EH (cell line): ENCODE results near the gene TXNRD1.
A peak's percentile ranks its signal among the peaks of the same experiment; 100 is the strongest.
"Not testable (repeated sequence)": the region's sequence is repeated elsewhere in the genome, so short reads cannot be mapped to it uniquely, and the experiment has no call there.

Experiments
- DNase-seq: peaks from one replicate; pipeline ENCODE4 v3.0.0-alpha.2; 2015; ENCODE audit warnings: low read depth

TXNRD1 gene

DNA sequence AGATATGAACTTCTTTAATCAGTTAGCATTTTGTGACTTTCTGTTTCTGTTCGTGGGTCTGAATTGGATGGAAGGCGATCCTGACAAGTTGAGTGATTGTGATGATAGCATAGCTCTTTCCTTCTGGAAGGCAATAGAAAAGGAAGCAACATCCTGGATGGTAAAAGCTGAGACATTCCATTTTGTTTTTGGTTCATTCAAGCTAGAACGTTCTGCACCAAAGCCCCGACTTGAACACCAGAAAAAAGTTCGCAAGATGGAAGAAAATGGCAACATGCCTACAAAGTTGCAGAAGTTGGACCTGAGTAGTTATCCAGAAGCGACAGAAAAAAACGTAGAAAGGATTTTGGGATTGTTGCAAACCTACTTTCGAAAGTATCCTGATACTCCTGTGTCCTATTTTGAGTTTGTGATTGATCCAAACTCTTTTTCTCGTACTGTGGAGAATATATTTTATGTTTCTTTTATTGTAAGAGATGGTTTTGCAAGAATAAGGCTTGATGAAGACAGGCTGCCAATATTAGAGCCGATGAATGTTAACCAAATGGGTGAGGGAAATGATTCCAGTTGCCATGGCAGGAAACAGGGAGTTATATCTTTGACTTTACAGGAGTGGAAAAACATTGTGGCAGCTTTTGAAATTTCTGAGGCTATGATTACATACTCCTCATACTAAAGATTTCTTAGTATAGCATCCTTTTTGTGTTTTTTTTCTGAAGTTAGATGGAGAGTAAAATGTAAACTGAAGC, 88.9 kb downstream of the TXNRD1 start:
- DNase-seq: peak; percentile 69

DNA sequence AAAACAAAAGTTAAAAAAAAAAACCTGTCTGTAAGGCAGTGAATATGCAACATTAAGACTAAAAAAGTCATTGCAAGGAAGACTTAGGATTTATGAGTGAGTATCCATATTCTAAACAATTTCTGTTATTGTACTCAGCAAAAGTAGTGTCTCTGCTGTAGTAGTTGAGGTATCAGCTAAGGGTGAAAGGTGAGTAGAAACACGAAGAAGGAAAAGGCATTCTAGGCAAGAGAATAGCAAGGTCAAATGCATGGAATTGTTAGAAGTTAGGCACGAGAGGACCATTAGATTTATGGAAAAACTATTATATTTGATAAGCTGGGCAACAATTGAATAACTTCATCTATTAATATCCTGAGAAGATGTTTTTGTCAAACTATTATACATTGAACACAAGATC, 89.8 kb downstream of the TXNRD1 start:
- DNase-seq: no peak

DNA sequence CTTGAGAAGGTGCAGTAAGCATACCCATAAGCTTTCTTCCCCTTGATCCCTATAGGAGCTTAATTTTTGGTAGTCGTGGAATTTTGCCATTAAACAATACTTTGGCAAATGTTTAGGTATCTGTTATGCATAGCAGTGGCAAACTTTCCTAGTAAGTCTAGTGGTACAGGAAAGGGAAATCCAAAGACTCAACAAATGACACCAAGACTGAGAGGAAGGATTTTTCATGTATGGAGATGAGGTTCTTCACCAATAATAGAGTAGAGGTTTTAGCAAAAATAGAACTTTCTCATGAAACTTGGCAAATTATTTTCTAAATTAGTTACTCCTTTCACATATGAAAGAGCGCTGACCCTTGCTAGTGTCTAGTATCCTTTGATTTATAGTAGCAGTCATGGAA, 90.8 kb downstream of the TXNRD1 start:
- no peak for DNase-seq

DNA sequence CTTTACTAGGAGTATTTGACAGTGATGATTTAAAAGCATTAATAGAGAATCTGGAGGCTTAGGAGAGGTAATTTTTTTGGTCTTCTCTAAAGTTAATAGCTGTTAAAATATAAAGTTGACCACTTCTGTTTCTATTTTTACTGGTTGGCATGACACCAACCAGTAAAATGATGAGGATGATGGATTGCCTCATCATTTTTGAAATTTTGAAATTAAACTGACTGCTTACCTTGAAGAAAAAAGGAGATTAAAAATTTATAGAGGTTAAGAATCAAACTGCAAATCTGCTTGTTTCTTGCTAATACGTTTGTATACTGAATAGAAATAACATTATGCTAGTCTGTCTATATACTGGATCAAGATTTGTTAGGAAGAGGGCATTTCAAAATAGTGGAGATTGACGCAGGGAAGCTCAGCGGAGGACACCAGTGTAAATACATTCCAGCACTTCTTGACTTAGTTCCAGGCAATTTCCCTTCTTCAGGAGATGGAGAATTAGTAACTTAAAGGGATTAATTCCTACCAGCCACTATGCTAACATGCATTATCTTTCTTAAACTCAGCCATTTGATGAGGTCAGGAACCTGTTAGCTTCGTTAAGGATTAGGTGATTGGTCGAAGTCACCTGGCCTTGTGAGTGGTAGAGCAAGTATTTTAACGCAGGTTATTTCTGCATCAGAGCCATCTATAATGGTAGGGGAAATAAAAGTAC, 91.5 kb downstream of the TXNRD1 start:
- no peak for DNase-seq

DNA sequence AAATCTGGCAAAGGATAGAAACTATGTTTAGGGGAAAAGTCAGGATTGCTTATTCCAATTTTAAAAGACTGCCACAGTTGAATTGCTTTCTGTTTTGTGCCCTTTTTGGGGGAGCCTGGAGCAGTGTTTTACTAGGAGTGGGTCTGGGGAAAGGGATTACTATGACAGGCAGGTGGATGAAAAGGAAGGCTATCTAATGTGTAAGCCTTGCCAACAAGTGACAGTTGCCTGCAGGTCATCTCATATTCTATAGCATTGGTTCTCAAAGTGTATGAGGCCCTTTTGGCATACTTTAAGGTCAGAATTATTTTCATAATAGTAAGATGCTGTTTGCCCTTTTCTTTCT, 92.0 kb downstream of the TXNRD1 start:
- DNase-seq: no peak

DNA sequence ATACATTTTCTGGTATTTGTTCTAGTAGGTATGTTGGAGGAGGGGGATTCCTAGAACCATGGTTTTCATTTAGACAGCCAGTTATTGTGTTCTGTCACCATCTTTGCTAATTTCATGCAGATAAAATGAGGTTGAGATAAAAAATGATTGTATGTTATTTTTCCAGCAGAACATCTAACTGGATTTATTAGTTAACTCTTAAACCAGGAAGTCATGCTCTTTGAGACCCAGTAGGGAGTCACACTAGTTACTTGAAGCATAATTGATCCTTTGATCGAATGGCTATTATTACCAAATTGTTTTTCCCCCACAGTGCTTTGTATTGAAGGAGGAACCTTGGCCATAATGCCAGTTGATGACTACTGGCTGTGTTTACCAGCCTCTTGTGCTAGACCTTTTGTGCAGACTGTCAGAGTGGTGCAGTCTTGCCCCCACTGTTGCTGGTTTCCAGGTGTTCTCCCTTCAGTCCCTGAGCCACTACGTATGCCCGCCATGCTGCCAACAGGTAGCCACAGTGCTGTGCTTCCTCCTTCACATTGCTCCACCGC, 93.9 kb downstream of the TXNRD1 start:
- DNase-seq: no peak

DNA sequence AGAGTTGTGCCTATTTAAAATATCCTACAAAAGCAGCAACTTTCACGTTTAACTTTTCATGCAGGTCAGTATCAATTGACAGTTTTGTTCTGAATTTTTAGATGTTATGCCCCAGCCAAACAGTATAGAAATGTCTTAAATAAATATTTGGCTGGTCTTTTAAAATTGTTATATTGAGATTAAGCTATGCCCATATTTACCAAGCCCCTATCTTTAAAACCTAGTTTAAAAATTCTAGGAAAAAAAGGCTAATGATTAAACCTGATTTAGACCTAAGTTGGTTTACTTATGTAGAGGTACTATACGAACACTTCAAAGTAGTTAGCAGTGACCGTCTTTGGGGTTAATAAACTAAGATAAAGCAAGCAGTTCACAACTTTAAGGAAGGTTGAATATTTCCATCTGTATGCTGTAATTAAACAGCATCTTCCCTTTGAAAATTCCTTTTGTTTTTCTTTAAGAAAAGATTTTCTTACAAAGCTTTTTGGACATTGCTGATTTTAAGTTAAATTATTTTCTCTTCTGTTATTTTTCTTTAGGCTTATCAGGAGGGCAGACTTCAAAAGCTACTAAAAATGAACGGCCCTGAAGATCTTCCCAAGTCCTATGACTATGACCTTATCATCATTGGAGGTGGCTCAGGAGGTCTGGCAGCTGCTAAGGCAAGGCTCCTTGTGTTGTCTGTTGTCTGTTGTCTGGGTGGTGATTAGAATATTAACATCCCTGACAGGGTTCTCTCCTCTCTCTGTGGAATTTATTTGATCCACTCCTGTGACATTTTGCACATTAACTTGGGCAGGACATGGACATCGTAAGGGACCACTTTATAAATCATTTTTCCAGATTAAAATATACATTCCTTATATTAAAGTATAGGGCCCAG, 95.4 kb downstream of the TXNRD1 start:
- DNase-seq: no peak

DNA sequence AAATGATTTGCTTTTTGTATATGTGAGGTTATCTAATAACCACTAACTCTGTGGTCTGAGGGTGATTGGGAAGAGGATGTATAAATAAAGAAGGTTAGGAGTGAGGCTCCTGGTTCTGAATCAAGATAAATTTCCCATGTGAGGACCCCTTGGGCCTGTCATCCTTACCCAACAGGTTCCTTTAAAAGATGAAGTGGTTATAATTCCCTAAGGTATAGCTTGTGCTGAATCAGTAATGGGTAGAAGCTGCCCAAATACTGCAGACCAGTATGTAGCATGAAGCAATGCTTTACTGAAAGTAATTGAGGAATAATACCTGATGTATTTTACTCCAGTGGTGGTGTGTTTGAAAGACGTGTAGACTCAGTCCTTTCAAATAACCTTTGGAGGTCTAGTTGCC, 96.6 kb downstream of the TXNRD1 start:
- DNase-seq: no peak

DNA sequence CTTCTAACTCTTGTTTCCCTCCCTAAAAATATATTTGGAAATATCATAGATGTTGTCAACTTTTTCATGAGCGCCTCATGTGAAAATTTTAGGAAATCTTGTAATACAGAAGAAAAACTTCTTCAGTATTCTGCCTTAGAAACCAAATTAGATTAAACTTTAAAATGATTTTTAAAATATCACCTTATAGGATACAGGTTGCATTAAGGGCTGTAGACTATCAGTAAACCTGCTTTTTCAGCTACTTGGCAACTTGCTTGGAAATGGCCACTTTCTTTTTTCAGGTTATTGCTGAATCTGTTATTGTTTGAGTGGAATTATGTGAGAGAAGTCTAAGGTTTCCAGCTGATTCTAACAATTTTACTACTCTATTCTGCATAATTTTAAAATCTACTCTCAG, 97.1 kb downstream of the TXNRD1 start:
- DNase-seq: no peak

DNA sequence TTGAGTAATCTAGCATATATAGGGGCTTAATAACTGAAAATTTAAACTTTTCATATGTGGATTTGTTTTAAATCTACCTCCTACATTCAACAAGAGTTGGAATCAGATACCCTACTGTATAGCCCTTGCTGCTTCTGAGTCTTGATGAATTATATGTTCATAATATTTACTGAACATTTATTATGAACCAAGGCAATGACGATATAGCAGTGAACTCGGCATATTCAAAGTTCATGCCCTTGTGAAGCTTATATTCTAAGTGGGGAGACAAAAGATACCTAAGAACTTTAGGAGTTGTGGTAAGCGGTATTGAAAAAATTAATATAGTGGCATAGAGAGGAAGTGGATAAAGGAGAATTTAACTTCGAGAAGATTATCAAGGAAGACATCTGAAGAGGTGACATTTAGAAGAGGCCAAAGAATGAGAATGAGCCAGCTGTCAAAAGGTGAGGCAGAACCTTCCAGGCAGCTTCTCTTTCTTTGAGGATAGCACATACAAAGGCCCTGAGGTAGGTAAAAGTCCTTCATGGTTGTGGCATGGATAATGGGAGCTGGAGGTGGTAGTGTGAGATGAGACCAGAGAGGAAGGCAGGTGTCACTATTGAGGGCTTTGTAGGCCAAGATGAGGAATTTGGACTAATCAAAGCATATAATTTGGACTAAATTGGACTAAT, 98.1 kb downstream of the TXNRD1 start:
- DNase-seq: no peak

DNA sequence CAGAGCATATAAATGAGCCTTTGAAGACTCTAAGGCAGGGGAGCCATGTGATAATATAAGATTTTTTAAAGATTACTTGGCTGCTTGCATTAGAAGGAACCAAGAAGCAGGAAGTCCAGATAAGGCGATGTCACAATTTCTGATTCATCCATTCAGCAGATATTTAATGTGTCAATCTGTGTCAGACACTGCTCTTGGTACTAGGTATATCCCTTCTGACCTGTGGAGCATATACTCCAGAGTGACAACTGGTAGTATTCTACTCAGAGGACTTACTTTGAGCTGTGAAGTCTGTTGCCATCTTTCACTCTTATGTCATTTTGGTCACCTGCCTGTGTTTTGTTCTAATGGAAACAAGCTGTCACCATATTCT, 98.6 kb downstream of the TXNRD1 start:
- DNase-seq: peak; percentile 55

DNA sequence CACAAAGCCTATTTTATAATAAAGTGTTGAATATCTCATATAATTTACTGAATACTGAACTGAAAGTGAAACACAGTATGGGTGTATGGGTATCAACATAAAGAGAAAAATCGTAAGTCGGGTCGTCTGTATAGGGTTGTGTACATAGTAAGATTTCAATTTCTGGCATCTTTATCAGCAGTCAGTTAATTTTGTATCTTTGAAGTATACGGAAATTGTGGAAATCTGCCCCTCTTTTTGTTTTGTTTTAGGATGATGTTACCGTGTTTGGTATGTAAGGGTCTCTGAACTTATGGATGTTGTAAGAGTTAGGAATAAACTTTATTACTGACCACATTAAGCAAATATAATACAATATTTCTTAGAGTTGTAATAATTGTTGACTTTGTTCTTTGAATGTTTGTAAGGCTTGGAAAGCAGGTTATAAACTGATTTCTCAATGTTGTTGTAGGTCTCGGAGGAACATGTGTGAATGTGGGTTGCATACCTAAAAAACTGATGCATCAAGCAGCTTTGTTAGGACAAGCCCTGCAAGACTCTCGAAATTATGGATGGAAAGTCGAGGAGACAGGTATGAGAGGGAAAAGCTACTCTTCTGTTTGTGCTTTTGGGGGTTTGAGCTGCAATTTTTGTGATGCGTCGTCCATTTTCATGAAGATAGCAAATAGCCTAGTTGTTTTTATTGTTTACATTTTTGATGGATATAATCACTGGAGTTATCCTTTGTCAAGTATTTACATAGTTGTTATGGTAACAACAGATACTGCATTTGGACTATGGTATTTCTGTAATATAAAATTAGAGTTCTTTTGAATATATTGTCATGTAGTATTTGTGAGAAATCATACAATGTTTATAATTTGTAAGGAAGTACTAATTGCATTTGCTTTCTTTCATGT, 100.0 kb downstream of the TXNRD1 start:
- DNase-seq: no peak

DNA sequence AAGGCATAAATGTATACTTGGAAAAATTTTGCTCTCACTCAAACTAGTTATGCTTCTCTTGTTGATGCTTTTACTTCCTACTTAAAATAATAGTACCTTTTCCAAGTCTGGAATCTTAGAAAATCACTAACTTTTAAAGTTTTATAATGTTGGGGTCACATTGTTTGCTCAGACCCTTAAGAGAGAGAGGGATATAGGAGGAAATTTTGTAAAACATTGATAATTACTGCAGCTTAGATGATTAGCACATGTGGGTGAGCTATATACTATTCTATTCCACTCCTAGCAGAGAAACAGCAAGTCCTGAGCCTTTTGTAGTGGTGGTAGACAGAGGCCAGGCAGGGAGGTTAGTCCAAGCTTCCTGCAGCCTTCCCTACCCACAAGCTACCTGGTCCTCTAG, 101.4 kb downstream of the TXNRD1 start:
- no peak for DNase-seq

DNA sequence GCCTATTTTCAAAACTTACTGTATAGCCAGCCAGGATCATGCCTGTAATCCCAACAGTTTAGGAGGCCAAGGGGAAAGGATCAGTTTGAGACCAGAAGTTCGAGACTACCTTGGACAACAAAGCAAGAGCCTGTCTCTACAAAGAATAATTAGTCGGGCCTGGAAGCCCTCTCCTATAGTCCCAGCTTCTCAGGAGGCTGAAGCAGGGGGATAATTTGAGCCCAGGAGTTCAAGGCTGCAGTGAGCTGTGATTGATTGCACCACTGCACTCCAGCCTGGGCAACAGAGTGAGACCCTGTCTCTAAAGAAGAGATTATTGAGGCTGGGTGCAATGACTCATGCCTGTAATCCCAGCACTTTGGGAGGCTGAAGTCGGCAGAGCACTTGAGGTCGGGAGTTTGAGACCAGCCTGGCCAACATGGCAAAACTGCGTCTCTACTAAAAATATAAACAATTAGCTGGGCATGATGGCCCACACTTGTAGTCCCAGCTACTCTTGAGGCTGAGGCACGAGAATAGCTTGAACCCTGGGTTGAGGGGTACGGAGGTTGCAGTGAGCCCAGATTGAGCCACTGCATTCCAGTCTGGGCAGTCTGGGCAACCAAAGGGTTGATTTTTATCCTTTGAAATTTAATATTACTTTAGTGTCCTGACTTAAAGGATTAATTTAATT, 102.1 kb downstream of the TXNRD1 start:
- DNase-seq: no peak

DNA sequence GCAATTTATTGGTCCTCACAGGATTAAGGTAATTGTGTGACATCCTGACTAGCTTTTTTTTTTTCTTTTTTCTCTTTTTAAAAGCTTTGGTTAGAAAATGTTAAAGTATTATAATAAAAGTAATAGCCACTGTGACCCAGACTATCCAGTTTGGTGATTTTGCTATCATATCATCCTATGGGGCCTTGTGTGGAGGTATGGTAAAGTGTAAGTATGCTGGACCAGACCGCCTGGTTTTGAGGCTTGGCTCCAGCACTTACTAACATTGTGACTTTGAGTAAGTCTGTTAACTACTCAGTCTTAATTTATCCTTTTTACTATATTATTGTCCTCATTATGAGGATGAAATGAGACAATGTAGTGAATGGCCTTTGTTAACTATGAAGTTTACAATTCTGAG, 103.4 kb downstream of the TXNRD1 start:
- no peak for DNase-seq

DNA sequence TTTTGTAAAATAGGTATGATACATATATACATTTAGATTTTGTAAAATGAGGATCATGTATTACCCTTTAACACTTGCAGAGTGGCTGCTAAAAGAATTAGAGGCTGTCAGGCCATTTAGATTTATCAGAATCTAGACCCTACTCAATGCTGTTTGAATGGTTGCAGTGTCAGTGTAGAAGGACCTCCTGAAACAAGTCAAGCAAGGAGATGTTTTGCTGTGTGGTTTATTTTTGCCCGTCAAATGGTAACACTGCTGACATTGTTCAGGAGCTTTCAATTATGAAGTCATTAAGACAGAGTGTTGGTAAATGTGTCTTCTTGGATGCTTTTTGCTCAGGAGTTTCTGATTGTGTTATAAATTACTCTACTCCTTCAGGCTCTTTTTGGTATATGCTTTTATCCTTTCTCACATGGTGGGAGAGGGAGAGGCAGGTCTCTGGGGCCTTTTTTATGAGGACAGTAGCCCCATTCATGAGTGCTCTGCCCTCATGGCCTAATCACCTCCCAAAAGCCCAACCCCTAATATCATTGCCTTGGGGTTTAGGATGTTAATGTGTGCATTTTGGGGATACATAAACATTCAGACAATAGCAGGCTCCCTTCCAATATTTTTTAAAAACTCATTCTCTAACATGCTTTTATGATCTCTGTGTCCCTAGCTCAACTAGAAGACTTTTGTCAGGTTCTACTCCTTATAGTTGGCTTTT, 104.5 kb downstream of the TXNRD1 start:
- DNase-seq: no peak

DNA sequence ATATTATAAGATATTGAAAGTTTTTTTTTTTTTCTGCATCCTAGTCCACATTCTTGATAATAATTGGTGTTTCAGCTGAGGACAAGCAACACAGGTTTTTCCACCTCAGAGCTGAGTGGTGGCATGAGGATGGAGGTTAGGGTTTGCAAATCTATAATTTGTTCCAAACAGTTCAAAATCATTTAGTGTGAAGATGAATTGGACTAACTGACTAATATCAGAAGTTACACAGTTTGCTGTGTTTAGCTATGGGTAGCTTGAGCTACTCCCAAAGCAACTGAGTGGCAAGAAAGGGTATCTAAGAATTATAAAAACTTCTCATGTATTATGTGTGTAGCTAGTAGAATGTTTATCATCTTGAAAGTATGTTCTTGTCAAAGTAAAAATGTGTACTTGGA, 105.0 kb downstream of the TXNRD1 start:
- no peak for DNase-seq

DNA sequence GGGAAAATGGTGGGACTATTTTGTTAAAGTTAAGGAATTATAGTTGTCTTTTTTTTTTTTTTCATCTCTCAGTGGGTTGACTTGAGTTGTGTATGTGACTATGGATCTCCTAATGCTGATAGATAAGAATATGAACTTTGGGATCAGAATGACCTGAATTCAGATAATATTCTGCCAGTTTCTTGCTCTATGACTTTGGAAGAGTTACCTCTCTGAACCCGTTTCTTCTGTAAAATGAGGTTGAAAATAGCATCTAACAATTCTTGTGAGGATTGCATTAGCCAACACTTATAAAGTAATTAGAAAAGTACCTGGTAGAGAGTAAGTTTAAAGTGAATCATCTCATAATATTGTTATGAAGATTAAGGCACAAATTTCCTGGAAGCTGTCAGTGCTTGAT, 106.4 kb downstream of the TXNRD1 start:
- no peak for DNase-seq

DNA sequence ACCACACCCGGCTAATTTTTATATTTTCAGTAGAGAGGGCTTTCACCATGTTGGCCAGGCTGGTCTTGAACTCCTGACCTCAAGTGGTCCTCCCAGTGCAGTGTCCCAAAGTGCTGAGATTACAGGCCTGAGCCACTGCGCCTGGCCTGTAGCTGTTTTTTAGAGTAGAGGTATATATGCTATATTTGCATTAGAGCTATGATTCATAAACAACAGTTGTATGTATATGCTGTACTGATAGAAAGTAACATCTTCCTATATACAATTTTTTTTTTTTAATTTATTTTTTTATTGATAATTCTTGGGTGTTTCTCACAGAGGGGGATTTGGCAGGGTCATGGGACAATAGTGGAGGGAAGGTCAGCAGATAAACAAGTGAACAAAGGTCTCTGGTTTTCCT, 107.0 kb downstream of the TXNRD1 start:
- DNase-seq: not testable (repeated sequence)

DNA sequence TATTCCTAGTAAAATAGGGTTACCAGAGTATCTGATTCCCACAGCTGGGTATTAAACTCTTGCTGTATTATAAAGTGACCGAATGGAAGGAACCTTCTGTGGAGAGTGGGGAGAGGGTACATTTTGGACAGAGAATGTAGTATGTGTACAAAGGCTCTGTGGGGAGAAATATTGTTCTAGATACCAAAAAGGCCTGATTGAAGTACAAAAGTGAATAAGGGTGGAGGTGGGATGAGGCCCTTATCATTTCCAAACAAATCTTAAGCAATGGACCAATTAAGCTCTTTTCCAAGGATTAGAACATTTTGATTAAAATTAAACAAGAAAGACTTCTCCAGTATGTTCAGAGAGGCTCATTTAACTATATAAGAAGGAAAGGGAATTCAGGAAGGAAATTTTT, 108.3 kb downstream of the TXNRD1 start:
- no peak for DNase-seq
